NT2/D1 (cell line): ENCODE measurements around the gene KLHL29.
"Not testable (repeated sequence)": the region's sequence is repeated elsewhere in the genome, so short reads cannot be mapped to it uniquely, and the experiment has no call there.

Experiments
- DNase-seq: peaks from one replicate; pipeline ENCODE4 v3.0.0-alpha.2; 2011; ENCODE audit warnings: low read depth, low spot score
- H3K27me3 ChIP-seq: 2 replicates; pipeline ENCODE4 v1.6.0; 2011; ENCODE audit warnings: mild to moderate bottlenecking; ENCODE audit not compliant: insufficient read length, insufficient read depth
- H3K36me3 ChIP-seq: 2 replicates; pipeline ENCODE4 v1.6.1; 2011; ENCODE audit warnings: mild to moderate bottlenecking, low read length, mixed read lengths; ENCODE audit not compliant: insufficient read depth, insufficient read length
- H3K4me1 ChIP-seq: 2 replicates; pipeline ENCODE4 v1.5.1; 2011; ENCODE audit not compliant: insufficient read depth, insufficient read length
- H3K4me3 ChIP-seq: 2 replicates; pipeline ENCODE4 v1.5.1; 2011; ENCODE audit warnings: low read depth; ENCODE audit not compliant: insufficient read length
- H3K9ac ChIP-seq: 2 replicates; pipeline ENCODE4 v1.6.0; 2011; ENCODE audit warnings: low read depth; ENCODE audit not compliant: insufficient read length
- H3K9me3 ChIP-seq: 2 replicates; pipeline ENCODE4 v1.5.1; 2011; ENCODE audit warnings: mild to moderate bottlenecking, low read length; ENCODE audit not compliant: insufficient read depth
- SUZ12 ChIP-seq: IDR thresholded peaks from 2 replicates; pipeline ENCODE4 v1.6.1; 2011; ENCODE audit not compliant: insufficient read length, insufficient read depth; ENCODE audit errors: extremely low read depth
- YY1 ChIP-seq: IDR thresholded peaks from 2 replicates; pipeline ENCODE4 v1.6.1; 2011; ENCODE audit not compliant: insufficient read length, insufficient read depth
- ZNF274 ChIP-seq: IDR thresholded peaks from 2 replicates; pipeline ENCODE4 v1.6.1; 2011; ENCODE audit warnings: mild to moderate bottlenecking, low read depth, low read length

Gene KLHL29

DNA sequence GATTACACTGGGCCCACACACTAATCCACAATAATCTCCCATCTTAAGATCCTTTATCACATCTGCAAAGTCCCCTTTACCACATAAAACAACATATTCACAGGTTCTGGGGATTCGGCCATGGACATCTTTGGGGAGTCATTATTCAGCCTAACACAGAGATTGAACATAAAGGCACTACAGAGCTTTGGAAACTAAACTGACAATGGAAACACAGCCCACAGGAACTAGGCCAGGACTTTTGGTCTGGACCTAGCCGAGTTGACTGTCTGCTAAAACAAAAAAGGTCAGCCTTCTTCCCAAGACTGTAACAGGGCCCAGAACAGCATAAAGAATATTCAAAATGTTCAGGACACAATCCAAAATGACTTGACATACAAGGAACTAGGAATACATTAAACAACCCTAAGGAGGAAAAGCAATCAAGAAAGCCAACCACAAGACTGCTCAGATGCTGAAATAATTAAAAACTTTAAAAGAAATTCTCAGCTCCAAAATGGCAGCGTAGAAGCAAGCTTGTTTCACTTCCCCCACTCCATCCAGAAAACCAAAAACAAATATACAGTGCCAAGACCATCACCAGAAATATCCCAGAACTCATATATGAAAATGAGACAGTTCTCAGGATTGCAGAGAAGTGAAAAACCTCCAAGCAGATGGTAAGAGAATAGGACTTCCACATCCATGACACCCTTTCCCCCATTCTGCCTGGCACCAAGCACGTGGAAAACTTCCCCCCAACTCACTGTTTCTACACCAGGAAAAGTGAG, 334.1 kb downstream of the KLHL29 start:
- Histone ChIP-seq H3K4me3 (no peak overlapping the region), H3K9ac (no peak overlapping the region), H3K9me3 (peaks cover 8% of the 10 kb centered on the region; the same call in 1 of the 2 replicates), H3K36me3 (no peaks in the 10 kb centered on the region), H3K4me1 (no peaks in the 10 kb centered on the region), H3K27me3 (no peaks in the 10 kb centered on the region)
- TF ChIP-seq SUZ12: no peak
- TF ChIP-seq YY1: no peak
- TF ChIP-seq ZNF274: no peak
- no peak for DNase-seq

- TF ChIP-seq ZNF274: no peak
- TF ChIP-seq SUZ12: no peak
- no peak for TF ChIP-seq YY1
- DNase-seq: no peak
These were observed 334.7 kb downstream of the KLHL29 start for GRCh38 chr2:23719716-23720115.

GRCh38 chr2:23720705-23721453, 335.9 kb downstream of the KLHL29 start:
- H3K36me3 ChIP-seq: no peaks in the 10 kb centered on the region
- DNase-seq: no peak
- no peaks in the 10 kb centered on the region for H3K27me3 ChIP-seq
- peaks cover 8% of the 10 kb centered on the region; the same call in 1 of the 2 replicates for H3K9me3 ChIP-seq
- no peak overlapping the region for H3K9ac ChIP-seq
- no peak for TF ChIP-seq ZNF274
- TF ChIP-seq YY1: no peak
- no peak for TF ChIP-seq SUZ12
- H3K4me3 ChIP-seq: no peak overlapping the region
- H3K4me1 ChIP-seq: no peaks in the 10 kb centered on the region

More at GRCh38 chr2:23719716-23720115, 334.7 kb downstream of the KLHL29 start:
- Histone ChIP-seq H3K36me3 (no peaks in the 10 kb centered on the region), H3K4me1 (no peaks in the 10 kb centered on the region), H3K9ac (no peak overlapping the region), H3K9me3 (peaks cover 8% of the 10 kb centered on the region; the same call in 1 of the 2 replicates), H3K4me3 (no peak overlapping the region), H3K27me3 (no peaks in the 10 kb centered on the region)

GRCh38 chr2:23721454-23721826, 336.5 kb downstream of the KLHL29 start:
- no peaks in the 10 kb centered on the region for H3K36me3 ChIP-seq
- H3K9ac ChIP-seq: no peak overlapping the region
- H3K27me3 ChIP-seq: no peaks in the 10 kb centered on the region
- no peak overlapping the region for H3K4me3 ChIP-seq
- no peaks in the 10 kb centered on the region for H3K4me1 ChIP-seq
- no peak for TF ChIP-seq SUZ12
- TF ChIP-seq YY1: no peak
- TF ChIP-seq ZNF274: no peak
- DNase-seq: no peak
- peaks cover 8% of the 10 kb centered on the region; the same call in 1 of the 2 replicates for H3K9me3 ChIP-seq

GRCh38 chr2:23722255-23722654, 337.3 kb downstream of the KLHL29 start:
- no peak for TF ChIP-seq ZNF274
- no peak for TF ChIP-seq YY1
- no peak for TF ChIP-seq SUZ12
- Histone ChIP-seq H3K4me1 (no peaks in the 10 kb centered on the region), H3K27me3 (no peaks in the 10 kb centered on the region), H3K4me3 (no peak overlapping the region), H3K9me3 (peaks cover 8% of the 10 kb centered on the region; the same call in 1 of the 2 replicates), H3K36me3 (no peaks in the 10 kb centered on the region), H3K9ac (no peak overlapping the region)
- DNase-seq: no peak

DNA sequence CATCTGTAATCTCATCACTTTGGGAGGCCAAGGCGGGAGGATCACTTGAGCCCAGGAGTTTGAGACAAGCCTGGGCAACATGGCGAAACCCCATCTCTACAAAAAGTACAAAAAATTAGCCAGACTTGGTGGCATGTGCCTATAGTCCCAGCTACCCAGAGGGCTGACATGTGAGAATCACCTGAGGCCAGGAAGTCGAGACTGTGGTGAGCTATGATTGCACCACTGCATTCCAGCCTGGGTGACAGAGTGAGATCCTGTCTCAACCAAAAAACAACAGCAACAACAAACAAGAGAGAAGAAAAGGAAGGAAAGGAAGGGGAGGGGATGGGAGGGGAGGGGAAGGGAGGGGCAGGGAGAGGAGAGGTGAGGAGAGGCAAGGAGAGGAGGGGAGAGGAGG, 338.1 kb downstream of the KLHL29 start:
- not testable (repeated sequence) for DNase-seq, H3K27me3 ChIP-seq, H3K4me1 ChIP-seq, H3K4me3 ChIP-seq, H3K36me3 ChIP-seq, H3K9me3 ChIP-seq, H3K9ac ChIP-seq

DNA sequence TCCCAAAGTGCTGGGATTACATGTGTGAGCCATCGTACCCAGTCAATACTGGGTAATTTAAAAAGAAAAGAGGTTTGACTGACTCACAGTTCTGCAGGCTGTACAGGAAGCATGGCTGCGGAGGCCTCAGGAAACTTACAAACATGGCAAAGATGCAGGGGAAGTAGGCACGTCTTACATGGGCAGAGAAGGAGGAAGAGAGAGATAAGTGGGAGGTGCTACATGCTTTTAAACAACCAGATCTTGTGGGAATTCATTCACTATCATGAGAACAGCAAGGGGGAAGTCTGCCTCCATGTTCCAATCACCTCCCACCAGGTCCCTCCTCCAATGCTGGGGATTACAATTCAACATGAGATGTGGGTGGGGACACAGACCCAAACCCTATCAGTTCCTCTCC, 349.4 kb downstream of the KLHL29 start:
- no peak for TF ChIP-seq ZNF274
- TF ChIP-seq YY1: no peak
- TF ChIP-seq SUZ12: no peak
- no peak for DNase-seq
- Histone ChIP-seq H3K9me3 (peaks cover 16% of the 10 kb centered on the region; the same call in 1 of the 2 replicates), H3K9ac (no peak overlapping the region), H3K27me3 (no peaks in the 10 kb centered on the region), H3K36me3 (no peaks in the 10 kb centered on the region), H3K4me3 (no peak overlapping the region), H3K4me1 (no peaks in the 10 kb centered on the region)

- not testable (repeated sequence) for H3K36me3 ChIP-seq, H3K4me1 ChIP-seq, H3K27me3 ChIP-seq, H3K9ac ChIP-seq, DNase-seq, H3K4me3 ChIP-seq
- H3K9me3 ChIP-seq: peaks cover 16% of the 10 kb centered on the region; the same call in 1 of the 2 replicates
These were observed 351.8 kb downstream of the KLHL29 start for GRCh38 chr2:23736783-23737182.
